HG02938 (cell line): Measurements from ENCODE around the gene PRDM2.

ENCODE experiments used
- ATAC-seq: cut with Tn5 transposase; IDR thresholded peaks from one replicate; pipeline ENCODE4 v1.9.1; 2021; ENCODE audit warnings: mild to moderate bottlenecking, moderate library complexity; ENCODE audit not compliant: unreplicated experiment

Gene PRDM2

GRCh38 chr1:13808729-13809131 is 108.7 kb downstream of the PRDM2 start:
- ATAC-seq = no peak

- no peak for ATAC-seq
Measured at GRCh38 chr1:13809461-13810159, 109.6 kb downstream of the PRDM2 start.

GRCh38 chr1:13812456-13813397 is 112.7 kb downstream of the PRDM2 start:
- ATAC-seq = no peak

GRCh38 chr1:13813398-13814012 is 113.5 kb downstream of the PRDM2 start:
- ATAC-seq = peak; percentile 64

- no peak for ATAC-seq
Measured at GRCh38 chr1:13814131-13814530, 114.1 kb downstream of the PRDM2 start.

- no peak for ATAC-seq
Measured at GRCh38 chr1:13816016-13816760, 116.2 kb downstream of the PRDM2 start.

GRCh38 chr1:13817906-13818305 is 117.9 kb downstream of the PRDM2 start:
- no peak for ATAC-seq

GRCh38 chr1:13818926-13819325 is 118.9 kb downstream of the PRDM2 start:
- no peak for ATAC-seq

GRCh38 chr1:13819642-13820041 is 119.7 kb downstream of the PRDM2 start:
- no peak for ATAC-seq

GRCh38 chr1:13820055-13820454 is 120.1 kb downstream of the PRDM2 start:
- ATAC-seq = no peak

- no peak for ATAC-seq
Measured at GRCh38 chr1:13820456-13820855, 120.5 kb downstream of the PRDM2 start.

- ATAC-seq = no peak
Measured at GRCh38 chr1:13823126-13823880, 123.3 kb downstream of the PRDM2 start.

- ATAC-seq = no peak
Measured at GRCh38 chr1:13823936-13824335, 123.9 kb downstream of the PRDM2 start.

- ATAC-seq = no peak
Measured at GRCh38 chr1:13824626-13825025, 124.6 kb downstream of the PRDM2 start.

GRCh38 chr1:13825033-13825432 is 125.0 kb downstream of the PRDM2 start:
- ATAC-seq = no peak

- no peak for ATAC-seq
Measured at GRCh38 chr1:13826009-13826408, 126.0 kb downstream of the PRDM2 start.

- no peak for ATAC-seq
Measured at GRCh38 chr1:13826591-13826990, 126.6 kb downstream of the PRDM2 start.

GRCh38 chr1:13828454-13829151 is 128.6 kb downstream of the PRDM2 start:
- no peak for ATAC-seq

- ATAC-seq = no peak
Measured at GRCh38 chr1:13829152-13829769, 129.3 kb downstream of the PRDM2 start.
